ENCODE measurements around the gene IGSF3.

Gene IGSF3

GRCh38 chr1:116686723-116687352 is 19.3 kb upstream of the IGSF3 start:
- no peak for DNase-seq (ENCODE audit: low read depth, low spot score)

GRCh38 chr1:116686175-116686574 is 18.6 kb upstream of the IGSF3 start:
- DNase-seq (ENCODE audit: low read depth, low spot score): no peak

GRCh38 chr1:116684575-116684974 is 17.0 kb upstream of the IGSF3 start:
- DNase-seq (ENCODE audit: low read depth, low spot score): no peak

GRCh38 chr1:116682641-116683221 is 15.2 kb upstream of the IGSF3 start:
- DNase-seq (ENCODE audit: low read depth, low spot score): no peak

GRCh38 chr1:116681343-116681899 is 13.9 kb upstream of the IGSF3 start:
- no peak for DNase-seq (ENCODE audit: low read depth, low spot score)

- no peak for DNase-seq (ENCODE audit: low read depth, low spot score)
These were observed 13.2 kb upstream of the IGSF3 start for GRCh38 chr1:116680752-116681151.

GRCh38 chr1:116679828-116680628 is 12.5 kb upstream of the IGSF3 start:
- DNase-seq (ENCODE audit: low read depth, low spot score): no peak

- DNase-seq (ENCODE audit: low read depth, low spot score): no peak
These were observed 11.7 kb upstream of the IGSF3 start for GRCh38 chr1:116679091-116679827.

- DNase-seq (ENCODE audit: low read depth, low spot score): no peak
These were observed 11.2 kb upstream of the IGSF3 start for GRCh38 chr1:116678732-116679090.

GRCh38 chr1:116677474-116678062 is 10.0 kb upstream of the IGSF3 start:
- DNase-seq (ENCODE audit: low read depth, low spot score): no peak

GRCh38 chr1:116676291-116676690 is 8.8 kb upstream of the IGSF3 start:
- no peak for DNase-seq (ENCODE audit: low read depth, low spot score)

- no peak for DNase-seq (ENCODE audit: low read depth, low spot score)
These were observed 7.2 kb upstream of the IGSF3 start for GRCh38 chr1:116674751-116675150.

- no peak for DNase-seq (ENCODE audit: low read depth, low spot score)
These were observed 6.5 kb upstream of the IGSF3 start for GRCh38 chr1:116674011-116674531.

- no peak for DNase-seq (ENCODE audit: low read depth, low spot score)
These were observed 4.4 kb upstream of the IGSF3 start for GRCh38 chr1:116671912-116672311.

GRCh38 chr1:116671072-116671760 is 3.7 kb upstream of the IGSF3 start:
- DNase-seq (ENCODE audit: low read depth, low spot score): no peak

- no peak for DNase-seq (ENCODE audit: low read depth, low spot score)
These were observed 744 bp upstream of the IGSF3 start for GRCh38 chr1:116668277-116668676.

GRCh38 chr1:116667078-116667574 is 407 bp downstream of the IGSF3 start:
- DNase-seq (ENCODE audit: low read depth, low spot score): no peak

- no peak for DNase-seq (ENCODE audit: low read depth, low spot score)
These were observed 1.1 kb downstream of the IGSF3 start for GRCh38 chr1:116666187-116667077.

- DNase-seq (ENCODE audit: low read depth, low spot score): no peak
These were observed 2.6 kb downstream of the IGSF3 start for GRCh38 chr1:116664978-116665371.
